ENCODE data around the gene B4GAT1.
A peak's percentile ranks its signal among the peaks of the same experiment; 100 is the strongest.

B4GAT1 gene

DNA sequence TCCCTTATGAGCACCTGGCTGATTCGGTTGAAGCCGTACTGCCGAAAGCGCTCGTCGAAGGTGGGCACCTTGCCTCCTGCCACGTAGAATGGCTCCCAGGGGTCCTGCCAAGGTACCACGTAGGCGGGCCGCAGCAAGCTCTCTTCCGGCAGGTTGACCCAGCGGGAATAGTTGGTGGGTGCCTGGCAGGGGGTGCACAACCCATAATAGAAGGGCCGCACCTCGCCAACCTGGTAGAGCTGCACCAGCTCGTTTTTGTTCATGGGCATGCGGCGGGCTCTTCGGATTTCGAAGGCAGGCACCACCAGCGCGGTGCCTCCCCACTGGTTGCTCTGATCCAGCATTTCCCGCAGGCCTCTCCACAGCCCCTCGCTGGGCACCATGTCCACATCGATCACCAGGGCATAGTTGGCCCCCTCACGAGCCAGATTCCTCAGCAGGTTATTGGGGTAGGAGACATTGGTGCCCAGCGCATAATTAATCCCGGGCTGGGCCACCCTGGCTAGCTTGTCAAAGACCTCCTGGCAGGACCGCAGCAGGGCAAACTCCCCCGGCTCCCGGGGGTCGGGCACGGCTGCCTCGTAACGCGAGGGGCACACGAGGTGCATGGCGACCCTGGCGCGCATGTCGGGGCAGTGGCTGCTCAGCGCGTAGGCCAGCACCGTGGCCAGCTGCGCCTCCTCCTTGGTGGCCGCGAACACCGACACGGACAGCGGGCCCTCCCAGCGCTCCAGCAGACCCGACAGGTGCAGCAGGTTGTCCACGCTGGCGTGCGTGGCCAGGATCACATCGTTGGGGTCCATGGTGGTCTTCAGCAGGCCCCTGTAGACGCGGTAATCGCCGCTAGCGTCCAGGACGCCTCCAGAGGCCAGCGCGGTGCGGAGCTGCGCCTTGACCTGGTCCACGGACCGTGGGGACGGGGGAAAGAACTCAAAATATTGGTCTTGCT is 679 bp downstream of the B4GAT1 start:
- Mint-ChIP-seq H3K4me3 (peak overlapping the region; percentile 71), H3K27me3 (peaks cover 22% of the 10 kb centered on the region), H3K36me3 (ENCODE audit: low read depth) (peaks cover 28% of the 10 kb centered on the region), H3K4me1 (ENCODE audit: low read depth) (peaks cover 45% of the 10 kb centered on the region), H3K9me3 (no peaks in the 10 kb centered on the region), H3K27ac (peak overlapping the region; percentile 25)
- intact Hi-C loops (cut with micrococcal nuclease), result no loop called here

DNA sequence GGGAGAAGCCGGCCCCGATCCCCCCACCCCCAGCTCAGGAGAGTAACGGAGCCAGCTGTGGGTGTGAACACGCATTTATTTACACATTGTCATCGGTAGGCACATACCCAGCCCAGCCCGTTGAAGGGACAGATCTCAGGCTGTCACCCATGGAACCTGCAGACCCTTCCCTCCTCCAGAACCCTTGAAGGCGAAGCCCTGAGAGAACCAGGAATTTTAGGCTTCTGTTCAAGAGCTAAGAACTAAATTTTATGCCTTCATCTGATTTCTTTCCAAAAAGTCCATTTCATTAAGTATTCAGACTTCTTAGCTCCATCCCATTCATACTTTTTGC is 2.1 kb downstream of the B4GAT1 start:
- Mint-ChIP-seq H3K4me3 (peak overlapping the region; percentile 91), H3K36me3 (ENCODE audit: low read depth) (peaks cover 42% of the 10 kb centered on the region), H3K4me1 (ENCODE audit: low read depth) (peaks cover 45% of the 10 kb centered on the region), H3K27ac (peak overlapping the region; percentile 96), H3K27me3 (peaks cover 21% of the 10 kb centered on the region), H3K9me3 (no peaks in the 10 kb centered on the region)
- intact Hi-C loops (cut with micrococcal nuclease), result no loop called here

DNA sequence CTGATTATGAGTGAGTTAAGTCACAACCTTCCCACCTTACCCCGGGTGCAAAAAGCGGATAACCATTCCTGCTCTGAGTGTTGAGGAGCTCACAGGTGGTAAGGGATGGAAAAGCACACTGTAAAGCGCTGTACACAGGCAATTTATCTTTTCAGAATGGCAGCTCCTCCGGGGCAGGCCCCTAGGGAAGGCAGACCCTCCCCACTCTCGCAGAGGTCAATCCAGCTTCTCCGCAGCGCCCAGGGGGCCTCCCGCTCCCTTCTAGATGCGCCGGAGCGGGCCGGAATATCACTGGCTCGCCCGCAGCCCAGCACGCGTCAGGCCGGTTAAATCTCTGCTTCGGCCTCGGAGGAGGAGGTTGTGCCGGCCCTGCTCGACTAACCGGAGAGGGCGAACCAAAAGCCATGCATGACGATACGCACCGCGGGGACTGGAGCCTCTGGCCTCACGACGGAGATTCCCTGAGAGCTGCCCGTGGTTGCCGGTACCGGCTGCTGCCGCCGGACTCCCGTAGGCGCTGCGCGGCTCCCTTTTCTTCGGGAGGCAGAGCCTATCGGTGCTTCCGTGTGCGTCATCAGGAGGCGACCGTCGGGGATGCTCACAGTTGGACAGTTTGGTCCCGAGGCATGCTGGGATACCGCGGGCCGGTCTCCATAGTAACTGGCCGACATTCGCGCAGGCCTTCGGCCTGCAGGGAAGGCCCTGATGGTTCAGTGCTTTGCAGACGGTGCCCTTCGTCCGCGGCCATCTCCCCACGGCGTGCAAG is 2.7 kb downstream of the B4GAT1 start, which contains the start of gene BRMS1:
Gene BRMS1 (minus strand): TSS at position 555 of the 766 bp plus-strand sequence. CDS start 2,870 bp downstream, outside the sequence.
- no peaks in the 10 kb centered on the region for H3K9me3 Mint-ChIP-seq
- H3K27me3 Mint-ChIP-seq, result peaks cover 21% of the 10 kb centered on the region
- peaks cover 45% of the 10 kb centered on the region for H3K4me1 Mint-ChIP-seq (ENCODE audit: low read depth)
- intact Hi-C loops (cut with micrococcal nuclease), result no loop called here
- peak within 1 kb of the TSS; percentile 96 for H3K27ac Mint-ChIP-seq
- H3K36me3 Mint-ChIP-seq (ENCODE audit: low read depth), result peaks cover 48% of the 10 kb centered on the region
- peak within 1 kb of the TSS; percentile 91 for H3K4me3 Mint-ChIP-seq

DNA sequence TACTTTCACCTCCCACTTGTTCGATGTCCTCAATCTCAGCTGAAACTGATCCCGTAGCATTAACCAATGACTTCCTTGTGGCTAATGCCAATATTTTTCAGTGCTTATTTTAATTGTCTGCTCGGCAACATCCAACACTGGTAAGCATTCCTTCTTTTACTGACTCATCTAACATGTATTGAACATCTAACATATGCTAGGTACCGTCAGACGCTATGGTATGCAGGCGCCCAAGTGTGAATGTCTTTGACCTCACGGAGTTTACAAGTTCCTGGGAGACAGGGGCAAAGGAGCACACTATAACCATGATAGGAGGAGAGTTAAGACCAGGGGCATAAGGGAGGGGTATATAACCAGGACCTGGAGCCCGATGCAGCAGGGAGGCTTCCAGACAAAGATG is 4.3 kb downstream of the B4GAT1 start:
- H3K27ac Mint-ChIP-seq, result peak overlapping the region; percentile 28
- H3K27me3 Mint-ChIP-seq, result peaks cover 11% of the 10 kb centered on the region
- H3K4me3 Mint-ChIP-seq, result no peak overlapping the region
- H3K36me3 Mint-ChIP-seq (ENCODE audit: low read depth), result peaks cover 63% of the 10 kb centered on the region
- peaks cover 42% of the 10 kb centered on the region for H3K4me1 Mint-ChIP-seq (ENCODE audit: low read depth)
- intact Hi-C loops (cut with micrococcal nuclease), result no loop called here
- H3K9me3 Mint-ChIP-seq, result no peaks in the 10 kb centered on the region

DNA sequence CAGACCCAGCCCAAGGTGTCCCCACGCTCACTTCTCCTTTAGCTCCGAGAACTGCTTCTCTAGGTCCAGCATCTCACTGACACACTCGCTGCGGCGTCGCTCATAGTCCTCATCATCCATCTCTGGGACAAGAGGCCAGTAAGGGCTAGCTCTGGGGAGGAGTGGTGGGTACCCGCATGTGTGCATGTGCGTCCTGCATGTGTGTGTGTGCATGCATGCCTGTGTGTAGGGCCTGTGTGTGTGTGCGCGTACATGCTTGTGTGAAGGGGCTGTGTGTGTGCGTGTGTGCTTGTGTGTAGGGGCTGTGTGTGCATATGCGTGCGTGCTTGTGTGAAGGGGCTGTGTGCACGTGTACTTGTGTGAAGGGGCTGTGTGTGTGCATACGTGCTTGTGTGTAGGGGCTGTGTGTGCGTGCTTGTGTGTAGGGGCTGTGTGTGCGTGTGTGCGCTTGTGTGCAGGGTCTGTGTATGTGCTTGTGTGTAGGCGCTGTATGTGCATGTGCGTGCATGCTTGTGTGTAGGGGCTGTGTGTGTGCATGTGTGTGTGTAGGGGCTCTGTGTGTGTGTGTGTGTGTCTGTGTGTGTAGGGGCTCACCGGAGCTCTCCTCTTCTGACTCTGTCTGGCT is 5.8 kb downstream of the B4GAT1 start:
- no peaks in the 10 kb centered on the region for H3K9me3 Mint-ChIP-seq
- intact Hi-C loops (cut with micrococcal nuclease), result no loop called here
- peaks cover 44% of the 10 kb centered on the region for H3K4me1 Mint-ChIP-seq (ENCODE audit: low read depth)
- no peak overlapping the region for H3K27ac Mint-ChIP-seq
- H3K27me3 Mint-ChIP-seq, result no peaks in the 10 kb centered on the region
- H3K36me3 Mint-ChIP-seq (ENCODE audit: low read depth), result peaks cover 78% of the 10 kb centered on the region
- no peak overlapping the region for H3K4me3 Mint-ChIP-seq

DNA sequence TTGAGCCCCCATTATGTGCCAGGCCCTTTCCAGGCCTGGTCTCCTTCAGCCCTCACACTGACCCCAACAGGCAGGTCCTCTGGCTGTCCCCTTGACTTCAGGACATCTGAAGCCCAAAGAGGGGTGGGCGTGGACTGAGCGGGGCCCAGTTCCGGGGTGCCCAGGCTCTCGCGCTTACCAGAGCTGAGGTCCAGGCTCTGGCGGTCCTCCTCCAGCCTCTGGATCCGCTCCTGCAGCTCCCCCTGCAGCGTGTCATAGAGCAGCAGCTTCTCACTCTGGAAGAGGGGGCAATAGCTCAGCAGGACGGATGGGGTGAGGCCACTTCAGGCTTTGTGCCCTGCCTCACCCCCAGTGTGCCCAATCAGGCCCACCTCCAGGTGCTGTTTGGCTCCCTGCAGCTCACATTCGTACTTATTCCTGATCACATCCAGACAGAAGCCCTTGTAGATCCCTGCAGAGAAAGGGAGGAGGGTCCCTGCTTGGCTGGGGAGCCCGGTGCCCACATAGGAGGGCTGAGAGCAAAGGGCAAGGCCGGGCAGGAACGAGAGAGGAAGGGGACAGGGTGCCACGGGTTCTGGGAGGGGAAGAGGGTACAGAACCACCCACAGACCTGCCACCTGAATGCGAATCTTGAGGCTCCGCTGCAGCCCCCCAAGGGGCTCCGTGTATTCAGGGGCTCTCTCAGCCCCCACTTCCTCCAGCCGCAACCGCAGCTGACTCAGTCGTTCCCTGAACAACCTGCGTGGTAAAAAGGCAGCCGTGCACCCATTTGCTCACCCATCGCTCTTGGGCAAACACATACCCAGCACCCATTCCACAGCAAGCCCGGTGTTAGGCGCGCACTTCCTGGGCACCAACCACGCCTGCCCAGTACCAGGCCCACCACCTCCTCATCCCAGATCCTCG is 6.6 kb downstream of the B4GAT1 start:
- no peaks in the 10 kb centered on the region for H3K27me3 Mint-ChIP-seq
- H3K36me3 Mint-ChIP-seq (ENCODE audit: low read depth), result peaks cover 84% of the 10 kb centered on the region
- intact Hi-C loops (cut with micrococcal nuclease), result no loop called here
- H3K4me1 Mint-ChIP-seq (ENCODE audit: low read depth), result peaks cover 46% of the 10 kb centered on the region
- H3K4me3 Mint-ChIP-seq, result no peak overlapping the region
- H3K9me3 Mint-ChIP-seq, result no peaks in the 10 kb centered on the region
- no peak overlapping the region for H3K27ac Mint-ChIP-seq

DNA sequence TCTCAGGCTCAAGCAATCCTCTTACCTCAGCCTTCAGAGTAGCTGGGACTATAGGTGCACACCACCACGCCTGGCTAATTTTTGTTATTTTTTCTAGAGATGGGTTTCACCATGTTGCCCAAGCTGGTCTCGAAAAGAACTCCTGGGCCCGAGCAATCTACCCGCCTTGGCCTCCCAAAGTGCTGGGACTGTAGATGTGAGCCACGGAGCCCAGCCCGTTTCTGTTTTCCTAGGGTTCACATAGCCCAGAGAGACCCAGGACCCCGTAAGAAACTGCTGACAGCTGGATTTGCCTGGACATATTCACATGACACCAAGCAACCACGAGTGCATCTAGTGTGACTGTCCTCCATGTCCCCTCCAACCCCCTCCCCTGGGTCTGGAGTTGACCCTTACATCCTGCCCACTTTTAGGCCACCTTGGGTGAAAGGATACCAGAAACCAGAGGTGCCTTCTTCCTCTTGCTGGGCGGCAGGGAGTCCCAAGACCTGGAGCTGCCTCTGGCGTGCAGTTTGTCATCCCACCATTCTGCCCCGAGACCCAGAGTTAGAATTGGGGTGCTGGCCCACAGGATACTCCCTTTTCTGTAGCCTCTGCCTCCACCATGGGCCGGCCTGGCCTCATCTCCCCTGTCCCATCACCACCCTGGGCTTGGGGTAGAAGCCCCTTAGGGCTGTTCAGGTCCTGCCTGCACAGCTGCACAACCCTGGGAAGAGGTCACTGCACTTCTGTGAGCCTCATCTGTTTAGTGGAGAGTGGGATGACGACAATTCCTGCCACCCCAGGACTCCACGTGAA is 7.5 kb downstream of the B4GAT1 start:
- no peak overlapping the region for H3K27ac Mint-ChIP-seq
- H3K36me3 Mint-ChIP-seq (ENCODE audit: low read depth), result peaks cover 87% of the 10 kb centered on the region
- intact Hi-C loops (cut with micrococcal nuclease), result no loop called here
- no peaks in the 10 kb centered on the region for H3K27me3 Mint-ChIP-seq
- H3K9me3 Mint-ChIP-seq, result no peaks in the 10 kb centered on the region
- peaks cover 48% of the 10 kb centered on the region for H3K4me1 Mint-ChIP-seq (ENCODE audit: low read depth)
- H3K4me3 Mint-ChIP-seq, result no peak overlapping the region

DNA sequence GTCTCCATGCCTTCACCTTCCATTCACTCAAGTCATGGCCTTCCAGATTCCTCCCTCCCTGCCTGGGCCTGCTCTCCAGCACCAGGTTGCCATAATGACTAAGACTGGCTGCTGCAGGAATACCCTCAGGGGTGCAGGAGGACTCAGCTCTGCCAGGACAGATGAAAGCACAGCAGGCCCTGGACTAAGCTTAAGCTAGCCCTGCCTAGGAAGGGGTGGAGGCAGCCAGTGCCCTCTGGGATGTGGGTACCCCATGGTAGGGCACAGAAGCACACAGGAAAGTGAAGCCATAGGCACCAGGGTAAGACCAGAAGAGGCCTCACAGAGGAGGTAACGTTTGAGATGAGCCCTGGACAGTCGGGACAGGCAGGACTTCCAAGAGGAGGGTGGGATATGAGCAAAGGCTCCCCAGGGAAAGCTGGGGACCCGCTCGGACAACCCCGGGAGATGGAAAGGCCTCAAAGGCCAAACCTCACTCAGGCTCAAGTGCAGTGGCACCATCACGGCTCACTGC is 8.2 kb downstream of the B4GAT1 start:
- peak overlapping the region; percentile 20 for H3K27ac Mint-ChIP-seq

DNA sequence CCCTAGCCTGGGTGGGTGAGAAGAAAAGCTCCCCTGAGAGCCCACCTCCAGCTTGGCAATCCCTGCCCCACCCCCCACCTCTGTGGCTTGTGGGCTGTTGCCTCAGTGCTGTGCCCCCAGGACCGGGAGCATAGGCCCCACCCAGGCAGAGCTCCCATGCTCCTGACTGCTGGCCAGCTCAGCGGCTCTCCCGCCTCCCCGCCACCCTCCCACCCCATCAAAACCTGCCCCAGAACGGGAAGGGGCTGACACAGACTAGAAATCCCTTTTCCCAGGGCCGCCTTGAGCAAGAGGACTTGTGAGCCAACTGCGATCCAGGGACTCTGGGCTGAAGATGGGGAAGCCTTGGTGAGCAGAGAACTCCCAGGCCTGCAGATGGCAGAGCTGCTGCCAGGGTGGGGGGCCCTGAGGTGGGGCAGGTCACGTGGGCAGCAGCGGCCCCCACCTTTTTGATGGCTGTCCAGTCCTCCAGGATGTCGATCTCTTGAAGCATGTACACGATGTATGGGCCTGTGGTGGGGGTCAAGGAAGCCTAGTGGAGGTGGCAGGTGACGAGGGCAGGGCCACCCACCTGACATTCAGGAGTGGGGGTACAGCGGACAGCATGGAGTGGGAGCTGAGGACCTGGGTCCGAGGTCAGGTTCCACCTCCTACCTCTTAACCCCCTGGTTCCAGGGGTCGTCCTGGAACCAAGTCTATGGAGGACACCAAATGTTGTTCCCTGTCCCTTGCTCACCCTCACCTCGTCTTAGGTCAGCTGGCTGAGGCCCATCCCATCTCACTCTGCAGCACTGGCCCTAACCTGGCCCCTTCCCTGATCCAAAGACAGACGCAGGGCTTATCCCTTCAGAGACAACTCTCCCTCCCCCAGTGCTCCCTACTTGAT is 8.9 kb downstream of the B4GAT1 start:
- peaks cover 89% of the 10 kb centered on the region for H3K36me3 Mint-ChIP-seq (ENCODE audit: low read depth)

More for the DNA sequence above, 8.2 kb downstream of the B4GAT1 start:
- Mint-ChIP-seq H3K4me1 (ENCODE audit: low read depth) (peaks cover 47% of the 10 kb centered on the region), H3K9me3 (no peaks in the 10 kb centered on the region), H3K36me3 (ENCODE audit: low read depth) (peaks cover 85% of the 10 kb centered on the region), H3K4me3 (no peak overlapping the region), H3K27me3 (no peaks in the 10 kb centered on the region)
- intact Hi-C loops (cut with micrococcal nuclease), result no loop called here

DNA sequence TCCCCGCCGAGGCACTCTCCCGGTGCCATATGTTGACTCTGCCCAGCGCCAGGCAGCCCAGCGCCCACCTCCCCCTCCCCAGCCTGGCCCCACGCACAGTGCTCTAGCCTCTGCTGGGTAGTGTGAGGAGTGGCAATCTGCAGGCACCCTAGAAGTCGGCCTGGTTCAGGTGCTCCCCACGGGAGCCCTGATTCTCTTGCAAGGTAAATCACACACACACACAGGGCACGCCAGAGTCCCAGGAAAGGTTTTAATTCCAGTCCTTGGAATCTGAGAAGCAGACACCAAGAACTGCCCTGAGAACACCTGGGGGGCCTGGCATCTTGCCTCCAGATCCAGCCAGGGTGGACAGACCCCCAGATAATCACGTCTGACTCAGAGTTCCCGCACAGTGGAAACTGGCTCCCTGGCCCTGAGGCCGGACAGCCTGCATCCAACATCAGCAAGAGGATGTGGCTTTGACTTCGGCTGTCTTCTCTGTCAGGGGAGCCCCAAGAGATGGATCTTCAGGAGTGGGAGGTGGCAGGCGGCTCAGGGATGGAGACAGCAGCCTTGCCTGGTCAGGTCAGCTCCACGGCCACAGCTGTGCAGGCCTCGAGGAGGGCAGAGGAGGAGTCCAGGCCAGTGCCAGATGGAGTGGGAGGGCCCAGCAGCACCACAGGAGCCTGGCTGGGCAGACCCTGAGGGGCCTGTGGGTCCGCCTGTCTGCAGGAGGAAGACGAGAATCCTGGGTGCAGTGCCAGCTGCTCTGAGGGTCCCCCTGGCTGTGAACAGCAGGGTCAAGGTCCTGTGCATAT is 10.1 kb downstream of the B4GAT1 start:
- Mint-ChIP-seq H3K36me3 (ENCODE audit: low read depth) (peaks cover 89% of the 10 kb centered on the region), H3K27ac (peak overlapping the region; percentile 1), H3K27me3 (no peaks in the 10 kb centered on the region), H3K4me1 (ENCODE audit: low read depth) (peaks cover 35% of the 10 kb centered on the region), H3K4me3 (no peak overlapping the region), H3K9me3 (no peaks in the 10 kb centered on the region)
- intact Hi-C loops (cut with micrococcal nuclease), result no loop called here

More for the DNA sequence above, 8.9 kb downstream of the B4GAT1 start:
- Mint-ChIP-seq H3K27me3 (no peaks in the 10 kb centered on the region), H3K4me1 (ENCODE audit: low read depth) (peaks cover 46% of the 10 kb centered on the region), H3K27ac (peak overlapping the region; percentile 20), H3K9me3 (no peaks in the 10 kb centered on the region), H3K4me3 (no peak overlapping the region)
- intact Hi-C loops (cut with micrococcal nuclease), result no loop called here

Data from dendritic cell treated with granulocyte-macrophage colony-stimulating factor and Interleukin-4, amounts not matched to agents 40 ng/mL and 50 ng/mL, for 4 days (primary cell).